ENCODE measurements around the gene PLIN3.
"Not testable (repeated sequence)": the region's sequence is repeated elsewhere in the genome, so short reads cannot be mapped to it uniquely, and the experiment has no call there.

GRCh38 chr19:4831979-4832340 lies 35.5 kb downstream of the PLIN3 start:
- TF ChIP-seq CTCF (IDR thresholded peaks at IDR 0.05; ENCODE audit: low read depth, low read length); EZH2phosphoT487 (IDR thresholded peaks at IDR 0.05; ENCODE audit: low read depth): not testable (repeated sequence)

All from OCI-LY3 (cell line).